GM18858 (cell line): ENCODE measurements around the gene INHA.

ENCODE experiments used
- ATAC-seq: cut with Tn5 transposase; IDR thresholded peaks from one replicate; pipeline ENCODE4 v1.9.1; 2021; ENCODE audit not compliant: unreplicated experiment

The INHA gene

DNA sequence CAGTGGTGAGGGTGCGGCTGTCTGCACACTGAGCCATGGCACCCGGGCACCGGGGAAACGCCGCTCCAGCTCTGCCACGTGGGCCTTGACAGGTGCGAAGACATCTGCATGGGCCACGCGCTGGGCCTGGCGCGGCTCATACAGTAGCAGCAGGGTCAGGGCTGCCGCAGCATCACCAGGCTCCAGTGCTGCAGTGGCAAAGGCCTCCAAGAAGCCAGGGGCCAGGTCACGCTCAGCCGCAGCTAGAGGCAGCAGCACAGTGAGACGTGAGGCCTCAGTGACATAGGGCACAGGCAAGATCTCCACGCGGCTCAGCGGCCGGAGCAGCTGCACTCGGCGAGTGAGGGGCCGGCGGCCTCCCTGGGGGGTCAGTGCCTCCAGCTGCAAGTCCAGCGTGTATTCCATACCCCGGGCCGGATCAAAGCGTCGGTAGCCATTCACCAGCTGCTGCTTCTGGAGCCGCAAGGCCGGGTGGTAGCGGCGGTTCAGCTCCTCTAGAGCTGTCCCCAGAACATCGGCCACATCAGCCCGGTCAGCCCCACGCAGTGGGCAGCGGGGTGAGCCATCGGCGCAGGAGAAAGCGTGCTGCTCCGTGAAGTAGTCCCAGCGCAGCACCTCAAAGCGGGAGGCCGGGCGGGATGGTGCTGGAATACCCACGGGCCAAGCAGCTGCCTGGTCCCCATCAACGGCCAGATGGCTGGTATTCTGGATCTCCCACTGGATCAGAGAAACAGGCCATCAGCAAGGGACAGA is 32.0 kb upstream of the INHA start:
- ATAC-seq, result no peak

DNA sequence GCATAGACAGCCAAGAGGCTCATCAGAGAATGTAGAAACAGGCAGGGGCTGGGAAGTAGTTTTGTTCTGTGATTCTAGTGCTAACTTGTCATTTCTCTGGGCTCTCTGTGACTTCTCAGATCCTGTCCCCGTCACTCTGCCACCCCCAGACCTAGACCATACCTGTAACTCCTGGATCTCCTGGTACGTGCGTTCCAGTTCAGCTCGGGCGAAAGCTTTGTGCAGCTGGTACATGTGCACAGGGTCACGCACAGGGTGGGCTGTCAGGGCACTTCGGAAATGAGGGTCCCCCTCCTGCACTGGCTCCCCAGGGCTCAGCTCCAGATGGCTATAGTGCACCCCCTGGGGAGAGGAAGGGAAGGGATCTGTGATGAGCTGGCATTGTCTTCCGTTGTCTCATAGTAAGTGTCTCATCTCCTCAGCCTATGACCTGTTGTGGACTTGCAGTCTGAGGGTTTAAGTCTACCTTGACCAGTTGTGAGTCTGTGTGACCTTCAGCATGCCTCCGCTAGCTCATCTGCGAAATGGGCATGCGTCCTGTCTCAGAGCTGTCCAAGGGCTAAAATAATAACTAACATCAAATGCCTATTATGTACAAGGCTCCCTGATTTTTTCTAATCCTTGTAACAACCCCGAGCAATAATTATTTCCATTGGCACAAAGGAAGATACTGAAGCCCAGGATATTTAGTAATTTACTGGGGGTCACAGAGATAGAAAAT is 31.2 kb upstream of the INHA start:
- ATAC-seq, result no peak

DNA sequence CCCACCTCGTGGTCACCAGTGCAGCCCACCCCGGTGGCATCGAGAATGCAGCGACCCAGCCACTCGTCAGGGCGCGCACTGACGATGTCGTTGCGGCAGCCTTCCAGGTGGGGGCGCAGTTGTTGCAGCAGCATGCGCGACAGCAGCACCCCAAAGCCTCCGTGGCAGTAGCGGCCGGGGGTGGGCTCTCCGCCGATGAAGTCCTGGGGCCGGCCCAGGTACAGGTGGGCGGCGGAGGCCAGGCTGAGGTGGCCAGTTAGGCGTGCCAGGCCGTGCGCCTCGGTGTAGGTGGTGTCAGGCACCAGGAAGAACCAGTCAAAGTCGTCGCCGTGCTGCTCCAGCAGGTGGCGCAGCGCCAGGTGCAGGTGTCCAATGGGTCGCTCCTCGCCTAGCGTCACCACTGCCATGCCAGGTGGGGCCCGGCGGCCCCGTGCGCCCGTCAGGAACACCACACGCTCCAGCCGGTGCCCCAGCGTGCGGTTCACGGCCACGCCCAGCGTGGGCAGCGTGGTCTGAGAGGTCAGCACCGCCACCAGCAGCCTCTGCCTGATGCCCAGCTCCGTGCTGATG is 30.4 kb upstream of the INHA start:
- peak; percentile 45 for ATAC-seq

DNA sequence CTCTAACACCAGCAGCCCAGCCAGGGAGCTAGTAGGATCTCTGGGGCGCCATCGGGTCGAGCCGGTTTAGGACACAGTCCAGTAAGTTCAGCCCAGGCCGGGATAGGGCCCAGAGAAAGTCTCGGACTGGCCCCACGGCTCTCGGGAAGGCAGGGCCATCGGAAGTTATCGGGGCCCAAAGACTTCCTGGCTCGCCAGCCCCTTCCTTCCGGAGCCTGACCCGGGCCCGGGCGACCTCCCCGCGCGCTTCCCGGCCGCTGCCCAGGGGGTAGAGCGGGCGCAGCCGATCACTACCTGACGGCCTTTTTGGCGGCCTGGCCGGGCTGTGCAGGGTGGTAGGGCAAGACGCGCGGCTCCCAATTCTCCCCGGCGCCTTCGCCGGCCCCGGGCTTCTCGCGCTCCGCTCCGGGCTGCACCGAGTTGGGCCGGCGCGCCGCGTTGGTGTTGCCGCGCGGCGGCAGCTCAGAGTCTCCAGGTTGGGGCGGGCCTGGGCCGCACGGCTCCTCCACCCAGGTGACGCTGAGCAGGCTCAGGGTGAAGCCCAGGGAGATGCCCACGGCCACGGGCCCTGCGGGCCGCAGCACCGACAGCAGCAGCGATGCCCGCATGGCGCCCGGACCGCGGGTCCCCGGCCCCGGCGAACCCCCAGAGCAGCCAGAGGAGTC is 29.0 kb upstream of the INHA start:
- ATAC-seq, result peak; percentile 26

DNA sequence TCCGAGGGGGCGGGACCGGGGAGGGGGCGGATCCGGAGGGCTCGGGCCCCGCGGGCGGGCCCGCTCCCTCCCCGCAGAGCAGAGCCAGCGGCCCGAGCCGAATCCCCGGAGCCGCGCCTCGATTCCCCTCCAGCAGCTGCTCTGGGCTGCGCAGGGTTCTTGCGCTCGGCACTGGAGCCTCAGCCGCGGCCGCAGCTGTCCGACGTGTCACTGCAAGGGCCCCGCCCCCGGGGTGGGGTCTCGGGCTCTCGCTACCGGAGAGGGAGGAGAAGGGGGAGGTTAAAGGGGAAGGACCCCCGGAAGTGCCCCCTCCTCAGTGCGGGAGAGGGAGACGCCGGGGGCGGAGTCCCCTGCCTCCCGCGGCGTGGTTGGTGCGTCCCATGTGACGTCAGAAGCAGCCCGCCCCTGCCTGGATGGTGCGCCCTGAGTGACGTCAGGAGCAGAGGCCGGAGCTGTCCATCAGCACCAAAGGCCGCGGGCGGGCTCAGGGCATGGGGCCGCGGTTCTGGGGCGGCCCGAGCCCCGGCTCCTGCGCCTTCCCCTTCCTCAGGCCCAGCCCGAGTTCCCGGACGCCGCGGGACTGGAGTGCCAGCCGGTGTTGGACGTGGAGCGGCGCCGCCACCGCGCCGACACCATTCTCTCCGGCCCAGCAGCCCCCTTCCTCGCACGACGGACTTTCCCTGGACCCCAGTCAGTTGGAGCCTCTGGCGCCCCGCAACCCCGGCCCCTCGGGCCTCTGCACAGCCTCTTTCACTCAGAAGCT is 28.3 kb upstream of the INHA start, which contains the start of the genes CHPF and TMEM198:
TSS of gene CHPF (minus strand) at position 214 of the 763 bp plus-strand sequence. CDS start 271 bp downstream, outside the sequence.
TSS of gene TMEM198 (plus strand) at position 433 of the 763 bp plus-strand sequence. CDS start 700 bp downstream, outside the sequence.
- peak; percentile 65 for ATAC-seq

DNA sequence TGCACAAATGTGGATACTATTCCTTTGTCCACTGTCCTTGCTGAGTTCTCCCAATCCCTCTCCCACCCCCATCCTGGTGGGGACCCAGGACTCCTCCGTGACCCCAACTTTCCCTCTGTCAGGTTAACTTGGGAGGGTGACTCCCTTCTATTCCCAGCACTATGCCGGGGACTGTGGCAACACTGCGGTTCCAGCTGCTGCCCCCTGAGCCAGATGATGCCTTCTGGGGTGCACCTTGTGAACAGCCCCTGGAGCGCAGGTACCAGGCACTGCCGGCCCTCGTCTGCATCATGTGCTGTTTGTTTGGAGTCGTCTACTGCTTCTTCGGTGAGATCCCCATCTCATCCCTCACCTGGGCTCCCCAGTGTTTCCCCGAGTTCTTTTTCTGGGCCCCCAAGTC is 27.5 kb upstream of the INHA start:
- ATAC-seq, result no peak

DNA sequence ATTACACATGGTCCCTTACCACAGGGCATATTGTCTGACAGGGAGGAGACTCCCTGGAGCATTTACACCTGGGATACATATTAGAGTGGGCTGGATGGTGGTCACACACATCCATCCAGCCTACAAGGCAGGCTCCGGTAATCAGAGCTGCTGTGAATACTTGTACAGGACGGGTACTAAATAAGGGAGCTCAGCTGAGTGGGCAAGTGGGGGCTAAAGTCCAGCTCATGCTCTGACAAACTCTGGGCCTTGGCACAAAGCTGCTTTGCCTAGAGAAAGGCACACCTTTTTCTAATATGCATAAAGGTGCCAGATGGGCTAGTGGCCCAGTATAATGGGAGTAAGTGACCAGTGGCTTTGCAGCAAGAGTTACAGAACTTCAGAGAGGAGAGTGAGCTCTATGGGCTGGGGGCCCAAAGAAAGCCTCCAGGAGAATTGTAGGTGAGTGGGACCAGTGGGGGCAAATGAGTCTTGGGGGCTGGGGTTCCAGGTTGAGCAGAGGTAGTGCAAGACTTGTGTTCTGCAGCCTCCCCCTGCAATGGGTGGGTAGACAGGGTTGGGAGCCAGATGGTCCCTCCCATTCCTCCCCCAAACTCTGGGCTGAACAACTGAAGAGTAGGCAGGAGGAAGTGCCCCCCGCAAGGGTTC is 26.7 kb upstream of the INHA start:
- no peak for ATAC-seq

DNA sequence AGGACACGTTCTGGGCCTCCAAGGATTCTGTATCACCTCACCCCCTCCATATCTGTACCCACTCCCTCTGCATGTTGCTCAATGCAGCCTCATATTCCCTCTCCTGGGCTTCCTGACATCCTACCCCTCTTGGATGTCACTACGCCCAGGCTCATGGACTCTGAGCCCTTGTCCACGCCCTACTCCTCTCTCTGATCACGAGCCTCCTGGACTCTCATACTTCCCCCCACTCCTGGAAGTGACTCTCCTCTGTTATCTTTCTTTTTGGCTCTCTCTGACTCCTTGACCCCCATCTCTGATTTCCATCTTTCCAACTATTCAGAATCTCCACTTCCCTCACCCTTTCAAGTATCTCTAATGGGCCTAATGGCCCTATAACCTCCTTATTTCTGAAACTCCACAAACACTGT is 26.2 kb upstream of the INHA start:
- ATAC-seq, result no peak

DNA sequence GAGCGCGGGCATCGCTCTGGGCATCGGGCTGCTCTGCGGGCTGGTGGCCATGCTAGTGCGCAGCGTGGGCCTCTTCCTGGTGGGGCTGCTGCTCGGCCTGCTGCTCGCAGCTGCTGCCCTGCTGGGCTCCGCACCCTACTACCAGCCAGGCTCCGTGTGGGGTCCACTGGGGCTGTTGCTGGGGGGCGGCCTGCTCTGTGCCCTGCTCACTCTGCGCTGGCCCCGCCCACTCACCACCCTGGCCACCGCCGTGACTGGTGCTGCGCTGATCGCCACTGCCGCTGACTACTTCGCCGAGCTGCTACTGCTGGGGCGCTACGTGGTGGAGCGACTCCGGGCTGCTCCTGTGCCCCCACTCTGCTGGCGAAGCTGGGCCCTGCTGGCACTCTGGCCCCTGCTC is 24.5 kb upstream of the INHA start:
- ATAC-seq, result no peak

DNA sequence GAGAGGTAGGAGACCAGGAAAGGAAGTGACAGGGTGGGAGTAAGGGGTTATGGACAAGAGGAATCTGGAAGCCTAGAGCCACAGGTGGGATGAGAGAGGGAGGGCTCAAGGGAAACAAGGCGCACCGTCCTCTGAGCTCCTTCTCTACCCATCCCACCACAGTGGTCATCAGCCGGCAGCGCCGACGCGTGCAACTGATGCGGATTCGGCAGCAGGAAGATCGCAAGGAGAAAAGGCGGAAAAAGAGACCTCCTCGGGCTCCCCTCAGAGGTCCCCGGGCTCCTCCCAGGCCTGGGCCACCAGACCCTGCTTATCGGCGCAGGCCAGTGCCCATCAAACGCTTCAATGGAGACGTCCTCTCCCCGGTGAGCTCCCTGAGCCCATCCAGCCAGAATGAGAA is 23.1 kb upstream of the INHA start:
- no peak for ATAC-seq

DNA sequence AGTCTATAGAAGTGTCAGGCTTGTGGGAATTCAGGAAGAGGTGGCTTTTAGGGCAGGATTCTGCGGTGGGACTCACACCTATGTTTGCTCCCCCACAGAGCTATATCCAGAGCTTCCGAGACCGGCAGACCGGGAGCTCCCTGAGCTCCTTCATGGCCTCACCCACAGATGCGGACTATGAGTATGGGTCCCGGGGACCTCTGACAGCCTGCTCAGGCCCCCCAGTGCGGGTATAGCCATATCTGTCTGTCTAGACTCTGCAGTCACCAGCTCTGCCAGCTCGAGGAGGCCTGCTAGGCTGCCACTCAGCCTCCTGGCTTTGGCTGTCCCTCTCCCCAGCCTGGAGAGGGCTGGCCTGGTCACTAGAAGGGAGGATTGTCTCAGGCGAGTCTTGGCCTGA is 22.5 kb upstream of the INHA start:
- ATAC-seq, result no peak

DNA sequence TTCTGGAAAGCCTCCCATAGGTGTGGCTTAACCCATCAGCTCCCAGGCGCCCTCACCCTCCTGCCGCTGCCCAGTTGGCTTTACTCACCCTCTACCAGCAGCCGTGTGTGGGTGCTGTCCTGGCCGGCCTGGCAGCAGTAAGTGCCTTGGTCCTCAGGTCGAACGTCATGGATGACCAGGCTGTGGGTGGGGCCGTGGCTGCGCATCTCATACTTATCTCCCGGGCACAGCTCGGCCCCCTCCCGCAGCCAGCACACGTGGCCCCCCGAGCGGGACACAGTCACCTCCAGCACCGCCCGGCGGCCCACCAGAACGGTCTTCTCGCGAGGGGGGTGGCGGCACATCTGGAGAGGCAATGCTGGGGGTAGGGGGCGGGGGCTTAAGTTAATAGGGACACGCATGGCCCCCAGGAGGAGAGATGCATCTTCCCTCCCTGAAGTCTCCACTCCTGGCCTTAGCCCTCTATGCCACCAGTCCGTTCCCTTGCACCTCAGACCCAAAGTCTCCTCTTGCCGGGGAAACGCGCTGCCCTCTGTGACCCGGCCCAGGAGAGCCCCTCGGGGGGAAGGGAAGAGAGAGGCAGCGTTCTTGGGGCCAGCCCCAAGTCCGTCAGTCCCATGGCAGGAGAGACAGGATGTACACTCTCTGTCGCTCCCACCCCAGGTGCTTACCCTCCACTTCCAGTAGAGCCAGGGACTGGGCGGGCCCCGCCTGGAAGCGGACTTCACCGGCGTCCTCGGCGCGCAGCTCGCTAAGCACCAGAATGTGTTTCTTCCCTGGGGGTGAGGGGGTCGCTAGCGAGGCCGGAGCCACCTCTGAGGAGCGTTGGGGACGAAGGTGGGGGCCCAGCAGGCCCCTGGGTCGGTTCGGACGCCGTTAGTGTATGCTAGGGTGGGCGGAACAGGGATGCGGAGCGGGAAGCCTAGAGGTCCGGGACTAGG is 20.4 kb upstream of the INHA start:
- peak; percentile 8 for ATAC-seq

DNA sequence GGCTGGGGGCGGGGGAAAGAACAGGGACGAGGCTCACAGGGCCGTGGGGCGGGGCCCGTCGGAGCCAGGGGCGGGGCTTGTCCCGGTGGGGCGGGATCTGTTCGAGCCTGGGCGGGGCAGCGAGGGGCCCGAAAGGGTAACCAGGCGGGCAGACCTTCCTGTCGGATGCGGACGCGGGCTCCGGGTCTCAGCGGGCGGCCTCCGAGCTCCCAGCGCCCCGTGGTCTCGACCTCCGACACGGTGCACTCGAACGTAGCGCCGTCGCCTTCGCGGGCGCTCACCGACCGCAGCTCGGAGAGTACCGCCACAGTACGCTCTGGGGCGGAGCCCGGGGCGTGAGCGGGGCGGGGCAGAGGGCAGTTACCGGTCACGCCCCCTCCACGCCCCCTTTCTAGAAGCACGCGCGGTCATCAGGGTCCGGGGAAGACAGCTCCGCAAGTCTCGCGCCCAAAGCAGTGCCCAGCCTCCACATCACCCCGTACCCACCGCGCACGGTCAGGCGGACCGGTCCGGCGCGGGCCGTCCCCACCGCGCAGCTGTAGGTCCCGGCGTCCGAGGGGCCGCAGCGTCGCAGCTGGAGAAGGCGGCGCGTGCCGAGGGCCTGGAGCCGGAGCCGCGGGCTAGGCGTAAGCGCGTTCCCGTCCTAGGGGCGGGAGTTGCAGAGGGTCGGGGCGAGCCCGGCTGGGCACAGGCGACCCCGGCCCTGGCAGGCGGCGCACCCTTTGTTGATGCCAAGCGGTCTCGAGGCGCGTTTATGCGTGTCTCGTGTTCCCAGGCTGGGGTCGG is 19.5 kb upstream of the INHA start:
- ATAC-seq, result peak; percentile 83

DNA sequence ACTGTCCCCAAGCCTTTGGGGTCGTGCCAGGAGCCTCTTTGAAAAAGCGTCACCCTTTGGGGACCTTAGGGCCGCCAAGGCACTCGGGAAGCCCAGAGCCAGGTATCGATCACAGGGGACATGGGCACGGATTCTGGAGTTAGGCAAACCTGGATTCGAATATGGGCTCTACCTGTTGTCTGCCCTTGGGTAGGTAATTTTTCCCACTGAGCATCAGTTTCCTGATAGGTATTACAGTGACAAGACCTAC is 19.0 kb upstream of the INHA start:
- no peak for ATAC-seq

DNA sequence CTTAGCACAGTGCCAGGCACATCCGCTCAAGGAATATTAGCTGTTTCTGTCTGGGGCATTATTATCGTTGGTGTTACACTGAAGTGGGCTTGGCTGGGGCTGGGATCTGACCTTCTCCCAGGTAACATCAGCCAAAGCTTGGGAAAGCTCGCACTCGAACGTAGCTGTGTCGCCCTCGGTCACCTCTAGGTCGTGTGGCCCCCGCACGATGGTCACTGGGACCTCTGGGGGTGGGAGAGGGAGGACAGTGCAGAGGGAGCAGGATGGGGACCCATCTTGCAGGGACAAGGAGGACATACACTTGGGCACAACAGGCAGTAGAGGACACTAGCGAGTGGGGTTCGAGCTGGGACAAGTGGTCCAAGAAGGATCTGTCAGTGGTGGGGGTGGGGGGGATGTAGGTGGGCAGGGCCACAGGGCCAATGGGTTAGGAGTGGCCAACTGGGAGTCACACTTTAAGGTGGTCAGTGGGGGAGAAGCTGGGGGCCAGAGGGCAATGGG is 18.6 kb upstream of the INHA start:
- ATAC-seq, result no peak

DNA sequence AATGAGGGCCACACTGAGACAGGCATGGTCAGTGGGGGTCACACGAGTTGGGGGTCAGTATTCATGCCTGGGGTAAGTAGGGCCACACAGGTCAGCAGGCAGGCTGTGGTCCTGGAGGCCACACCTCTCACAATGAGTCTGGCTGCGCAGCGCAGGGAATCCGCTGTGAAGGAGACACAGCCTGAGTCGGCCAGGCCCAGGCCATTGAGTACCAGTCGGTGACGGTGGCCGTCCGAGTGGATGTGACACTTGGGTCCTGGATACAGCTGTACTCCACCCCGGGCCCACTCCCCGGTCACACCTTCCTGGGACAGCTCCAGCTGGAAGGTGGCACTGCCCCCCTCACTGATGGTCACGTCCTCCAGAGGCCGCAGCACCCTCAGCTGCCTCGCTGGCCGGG is 17.8 kb upstream of the INHA start:
- no peak for ATAC-seq

DNA sequence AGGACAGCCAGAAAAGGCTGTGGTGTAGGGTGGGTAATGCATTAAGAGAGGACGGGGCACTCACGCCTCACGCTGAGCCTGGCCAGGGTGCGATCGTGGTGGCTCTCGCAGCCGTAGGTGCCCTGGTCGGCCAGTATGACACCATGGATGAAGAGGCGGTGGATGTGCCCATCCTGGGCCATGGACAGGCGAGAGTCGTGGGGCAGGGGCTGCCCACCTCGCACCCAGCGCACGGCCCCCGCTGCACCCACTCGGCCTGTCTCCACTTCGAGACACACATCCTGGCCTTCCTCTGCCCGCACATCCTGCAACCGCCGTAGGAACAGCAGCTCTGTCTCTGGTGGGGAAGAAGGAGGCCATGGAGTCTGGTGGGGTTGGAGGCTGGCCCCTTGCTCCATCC is 16.2 kb upstream of the INHA start:
- no peak for ATAC-seq

DNA sequence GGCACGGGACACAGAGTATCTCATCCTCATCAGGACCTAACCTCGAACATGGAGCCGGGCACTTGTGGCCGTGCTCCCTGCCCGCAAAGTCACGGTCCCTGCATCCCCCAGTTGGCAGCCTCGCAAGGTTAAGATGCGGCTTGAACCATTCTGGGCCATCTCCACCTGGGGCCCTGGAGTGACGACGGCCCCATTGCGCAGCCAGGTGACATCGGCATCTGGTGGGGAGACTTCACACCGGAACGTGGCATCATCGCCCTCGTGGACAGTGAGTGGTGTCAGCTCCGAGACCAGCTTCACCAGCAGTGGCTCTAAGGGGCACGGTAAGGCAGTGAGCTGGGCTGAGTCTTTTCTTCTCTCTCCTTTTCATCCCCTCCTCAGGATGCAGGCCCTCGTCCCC is 15.7 kb upstream of the INHA start:
- no peak for ATAC-seq

DNA sequence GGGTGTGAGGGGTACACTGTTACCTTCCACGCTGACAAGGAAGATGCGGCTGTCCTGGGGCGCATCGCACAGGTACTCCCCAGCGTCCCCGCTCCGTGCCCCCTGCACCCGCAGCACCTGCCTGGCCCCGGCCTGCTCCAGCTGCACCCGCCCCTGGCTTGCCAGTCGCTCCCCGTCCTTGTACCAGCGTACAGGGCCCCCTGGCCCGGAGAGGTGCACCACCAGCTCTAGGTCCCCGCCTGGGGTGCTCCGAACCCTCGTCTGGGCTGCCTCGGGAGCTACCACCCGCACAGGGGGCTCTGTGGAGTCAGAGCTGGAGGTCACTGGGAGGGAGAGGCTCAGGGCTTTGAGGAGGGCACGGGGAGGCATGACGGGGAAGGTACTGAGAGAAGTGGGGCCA is 14.8 kb upstream of the INHA start:
- ATAC-seq, result no peak
